ENCODE data around the gene EPN2.

The EPN2 gene

DNA sequence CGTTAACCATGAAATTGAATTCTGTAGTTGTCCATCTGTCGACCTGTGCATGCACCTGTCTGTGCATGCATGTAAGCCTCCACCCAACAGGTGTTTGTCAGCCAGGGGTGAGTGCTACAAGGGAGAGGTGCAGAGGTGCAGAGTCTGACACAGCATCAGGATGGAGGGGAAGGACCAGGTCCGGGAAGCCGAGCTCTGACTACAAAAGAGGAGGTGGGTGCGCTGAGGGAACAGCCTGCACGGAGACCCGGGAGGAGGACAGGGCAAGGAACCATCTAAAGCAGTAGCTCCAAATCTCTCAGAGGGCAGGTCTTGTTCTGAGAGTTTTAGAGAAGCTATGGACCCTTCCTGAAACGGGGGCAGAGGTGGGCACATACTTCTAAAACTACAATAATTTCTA is 71.2 kb downstream of the EPN2 start:
- Histone ChIP-seq H3K36me3 (replicated peaks) (peaks cover 24% of the 10 kb centered on the region), H3K9me3 (no peaks in the 10 kb centered on the region), H3K4me1 (no peaks in the 10 kb centered on the region; the same call in 1 of the 2 replicates), H3K27me3 (ENCODE audit: low read depth) (no peaks in the 10 kb centered on the region), H3K4me3 (no peak overlapping the region)
- in situ Hi-C loops (cut with MboI; ENCODE audit: low sequenced_read_pairs) = no loop called here
- no peak for DNase-seq (ENCODE audit: low spot score in 2 of 2)

DNA sequence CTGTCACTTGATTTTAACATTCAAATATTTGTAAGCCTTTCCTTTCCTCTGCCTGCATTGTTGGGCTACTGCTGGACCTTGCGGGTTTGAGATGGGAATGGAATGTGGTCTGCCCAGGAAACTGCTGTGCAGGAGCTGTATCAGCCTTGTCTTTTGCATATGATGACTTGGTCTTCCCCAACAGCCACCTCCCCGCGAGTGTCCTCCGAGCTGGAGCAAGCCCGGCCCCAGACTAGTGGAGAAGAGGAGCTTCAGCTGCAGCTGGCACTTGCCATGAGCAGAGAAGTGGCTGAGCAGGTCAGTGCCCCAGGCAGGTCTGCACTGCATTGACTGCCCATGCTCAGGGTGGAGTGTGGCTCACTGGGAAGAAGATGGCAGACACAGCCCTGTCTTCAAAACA is 72.5 kb downstream of the EPN2 start:
- DNase-seq (ENCODE audit: low spot score in 2 of 2) = no peak
- H3K4me3 ChIP-seq = no peak overlapping the region
- in situ Hi-C loops (cut with MboI; ENCODE audit: low sequenced_read_pairs) = no loop called here
- H3K4me1 ChIP-seq = no peaks in the 10 kb centered on the region; the same call in 1 of the 2 replicates
- H3K9me3 ChIP-seq = no peaks in the 10 kb centered on the region
- H3K27me3 ChIP-seq (ENCODE audit: low read depth) = no peaks in the 10 kb centered on the region
- H3K36me3 ChIP-seq (replicated peaks) = peaks cover 27% of the 10 kb centered on the region

DNA sequence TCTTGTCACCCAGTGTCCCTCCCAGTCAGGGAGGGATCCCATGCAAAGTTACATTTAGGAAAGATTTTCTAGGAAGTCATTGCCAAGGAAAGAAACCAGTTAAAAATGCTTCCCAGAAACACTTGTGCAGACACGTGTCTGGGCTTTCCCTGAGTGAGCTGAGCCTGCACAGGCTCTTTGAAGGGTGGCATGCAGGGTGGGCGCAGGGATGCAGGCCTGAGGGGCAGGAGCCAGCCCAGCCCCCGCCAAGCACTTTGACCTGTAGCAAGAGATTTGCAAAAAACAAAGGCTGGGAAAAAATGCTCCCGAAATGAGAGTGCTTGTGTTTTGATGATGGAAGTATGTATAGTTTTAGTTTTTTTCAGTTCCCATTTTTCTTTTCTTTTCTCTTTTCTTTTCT is 73.0 kb downstream of the EPN2 start:
- peaks cover 27% of the 10 kb centered on the region for H3K36me3 ChIP-seq (replicated peaks)
- no peaks in the 10 kb centered on the region; the same call in 1 of the 2 replicates for H3K4me1 ChIP-seq
- no peaks in the 10 kb centered on the region for H3K27me3 ChIP-seq (ENCODE audit: low read depth)

DNA sequence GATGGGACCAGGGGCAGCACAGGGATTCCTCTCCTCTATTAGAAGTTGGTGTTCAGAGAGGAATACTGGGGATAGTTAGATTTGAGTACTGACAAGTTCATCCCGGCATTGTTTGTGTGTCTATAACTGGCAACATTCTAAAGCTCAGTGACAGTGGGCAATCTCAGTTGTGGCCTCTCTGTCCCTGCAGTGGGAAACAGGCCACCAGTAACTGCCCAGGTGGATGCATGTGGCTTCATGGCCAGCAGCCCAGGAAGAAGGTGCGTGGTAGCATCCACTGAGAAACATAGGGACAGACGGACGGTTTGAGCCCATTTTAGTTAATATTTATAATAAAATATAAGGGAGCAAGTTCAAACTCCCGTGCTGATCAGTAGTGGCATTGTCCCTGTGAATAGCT is 73.8 kb downstream of the EPN2 start:
- in situ Hi-C loops (cut with MboI; ENCODE audit: low sequenced_read_pairs) = no loop called here
- Histone ChIP-seq H3K4me1 (no peaks in the 10 kb centered on the region; the same call in 1 of the 2 replicates), H3K27me3 (ENCODE audit: low read depth) (no peaks in the 10 kb centered on the region), H3K9me3 (no peaks in the 10 kb centered on the region), H3K4me3 (no peak overlapping the region), H3K36me3 (replicated peaks) (peaks cover 26% of the 10 kb centered on the region)
- no peak for DNase-seq (ENCODE audit: low spot score in 2 of 2)

More for the DNA sequence above, 73.0 kb downstream of the EPN2 start:
- no peak for DNase-seq (ENCODE audit: low spot score in 2 of 2)
- Histone ChIP-seq H3K4me3 (no peak overlapping the region), H3K9me3 (no peaks in the 10 kb centered on the region)
- in situ Hi-C loops (cut with MboI; ENCODE audit: low sequenced_read_pairs) = no loop called here

DNA sequence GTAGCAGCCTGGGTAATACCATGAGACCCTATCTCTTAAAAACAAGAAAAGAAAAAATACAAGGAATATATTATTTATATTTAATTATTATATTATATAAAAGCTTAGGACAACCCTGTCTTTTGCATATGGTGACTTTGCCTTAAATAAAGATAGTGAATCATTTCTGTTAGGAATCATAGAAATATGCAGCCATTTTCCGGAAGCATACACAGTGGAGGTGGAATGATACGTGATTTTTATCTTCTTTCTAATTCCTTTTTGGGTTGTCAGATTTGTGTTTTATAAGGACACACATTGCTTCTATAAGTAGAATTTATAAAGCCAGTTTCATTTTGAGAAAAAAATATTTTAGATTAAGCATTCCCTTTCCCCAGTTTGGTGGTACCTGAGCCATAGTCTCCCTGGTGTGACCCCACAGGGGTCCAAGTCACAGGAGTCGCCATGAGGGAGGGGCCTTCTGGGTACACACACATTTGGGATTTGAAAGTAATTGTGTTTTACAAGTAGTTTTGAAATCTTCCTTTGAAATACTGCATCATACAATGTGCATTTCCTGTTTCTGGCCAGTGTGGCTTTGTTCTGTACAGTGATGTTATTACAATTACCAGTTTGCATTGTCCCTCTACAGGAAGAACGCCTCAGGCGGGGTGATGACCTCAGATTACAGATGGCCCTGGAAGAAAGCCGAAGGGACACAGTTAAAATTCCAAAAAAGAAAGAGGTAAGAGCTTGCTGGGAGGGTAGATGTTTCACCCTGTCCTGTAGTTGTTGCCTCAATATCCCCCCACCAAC is 74.5 kb downstream of the EPN2 start:
- Histone ChIP-seq H3K9me3 (no peaks in the 10 kb centered on the region), H3K36me3 (replicated peaks) (peaks cover 20% of the 10 kb centered on the region), H3K27me3 (ENCODE audit: low read depth) (no peaks in the 10 kb centered on the region), H3K4me1 (peaks cover 1% of the 10 kb centered on the region), H3K4me3 (no peak overlapping the region)
- in situ Hi-C loops (cut with MboI; ENCODE audit: low sequenced_read_pairs) = no loop called here
- peak in 1 of 2 experiments; percentile 28 for DNase-seq (ENCODE audit: low spot score in 2 of 2)

DNA sequence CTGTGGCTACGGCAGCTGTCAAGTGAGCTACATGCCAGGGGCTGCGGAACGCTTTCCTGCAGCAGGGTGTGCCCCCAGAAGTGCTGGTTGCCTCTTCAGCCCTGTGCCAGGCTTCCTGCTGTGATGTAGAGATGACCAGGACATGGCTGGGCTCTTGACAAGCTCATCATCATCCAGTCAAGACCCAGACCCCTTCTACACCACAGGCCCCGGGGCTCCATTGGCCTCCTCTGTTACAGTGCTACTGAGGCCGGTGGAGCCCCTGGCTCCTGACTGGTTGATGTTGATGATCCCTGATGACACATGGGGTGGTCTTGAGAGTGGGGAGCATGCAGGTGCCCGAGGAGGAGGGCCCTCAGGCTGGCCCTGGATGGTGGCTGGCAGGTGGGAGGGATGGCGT is 75.2 kb downstream of the EPN2 start:
- H3K36me3 ChIP-seq (replicated peaks) = peaks cover 23% of the 10 kb centered on the region
- H3K4me1 ChIP-seq = peaks cover 6% of the 10 kb centered on the region
- no peak overlapping the region for H3K4me3 ChIP-seq
- DNase-seq (ENCODE audit: low spot score in 2 of 2) = no peak
- in situ Hi-C loops (cut with MboI; ENCODE audit: low sequenced_read_pairs) = no loop called here
- H3K27me3 ChIP-seq (ENCODE audit: low read depth) = no peaks in the 10 kb centered on the region
- H3K9me3 ChIP-seq = no peaks in the 10 kb centered on the region

DNA sequence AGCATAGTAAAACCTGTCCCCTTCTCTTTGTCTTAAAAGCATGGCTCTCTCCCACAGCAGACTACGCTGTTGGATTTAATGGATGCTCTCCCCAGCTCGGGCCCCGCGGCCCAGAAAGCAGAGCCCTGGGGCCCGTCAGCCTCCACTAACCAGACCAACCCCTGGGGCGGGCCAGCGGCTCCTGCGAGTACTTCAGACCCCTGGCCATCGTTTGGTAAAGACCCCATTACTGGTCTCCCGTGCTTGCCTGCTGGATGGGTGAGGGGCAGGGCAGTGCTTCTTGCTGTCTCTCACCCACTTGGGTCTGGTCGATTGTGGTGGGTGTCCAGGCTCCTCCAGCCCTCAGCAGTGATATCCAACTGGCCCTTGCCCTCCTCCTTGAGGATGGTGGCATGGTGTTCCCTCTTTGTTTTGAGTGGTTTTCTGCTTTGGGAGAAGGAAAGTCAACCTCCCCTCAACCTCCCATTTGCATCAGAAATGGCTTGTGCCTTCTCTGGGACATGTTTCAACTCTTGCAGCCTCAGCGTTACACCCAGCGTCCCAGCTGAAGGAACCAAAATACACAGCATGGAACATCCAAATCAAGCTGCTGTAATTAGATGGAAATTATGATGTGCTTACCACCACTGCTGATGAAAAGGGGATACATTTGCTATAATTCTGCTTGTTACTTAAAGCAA is 76.0 kb downstream of the EPN2 start:
- no peak for DNase-seq (ENCODE audit: low spot score in 2 of 2)
- no peaks in the 10 kb centered on the region for H3K27me3 ChIP-seq (ENCODE audit: low read depth)
- in situ Hi-C loops (cut with MboI; ENCODE audit: low sequenced_read_pairs) = no loop called here
- H3K4me1 ChIP-seq = peaks cover 9% of the 10 kb centered on the region
- no peaks in the 10 kb centered on the region for H3K9me3 ChIP-seq
- H3K36me3 ChIP-seq (replicated peaks) = peaks cover 23% of the 10 kb centered on the region
- H3K4me3 ChIP-seq = no peak overlapping the region

DNA sequence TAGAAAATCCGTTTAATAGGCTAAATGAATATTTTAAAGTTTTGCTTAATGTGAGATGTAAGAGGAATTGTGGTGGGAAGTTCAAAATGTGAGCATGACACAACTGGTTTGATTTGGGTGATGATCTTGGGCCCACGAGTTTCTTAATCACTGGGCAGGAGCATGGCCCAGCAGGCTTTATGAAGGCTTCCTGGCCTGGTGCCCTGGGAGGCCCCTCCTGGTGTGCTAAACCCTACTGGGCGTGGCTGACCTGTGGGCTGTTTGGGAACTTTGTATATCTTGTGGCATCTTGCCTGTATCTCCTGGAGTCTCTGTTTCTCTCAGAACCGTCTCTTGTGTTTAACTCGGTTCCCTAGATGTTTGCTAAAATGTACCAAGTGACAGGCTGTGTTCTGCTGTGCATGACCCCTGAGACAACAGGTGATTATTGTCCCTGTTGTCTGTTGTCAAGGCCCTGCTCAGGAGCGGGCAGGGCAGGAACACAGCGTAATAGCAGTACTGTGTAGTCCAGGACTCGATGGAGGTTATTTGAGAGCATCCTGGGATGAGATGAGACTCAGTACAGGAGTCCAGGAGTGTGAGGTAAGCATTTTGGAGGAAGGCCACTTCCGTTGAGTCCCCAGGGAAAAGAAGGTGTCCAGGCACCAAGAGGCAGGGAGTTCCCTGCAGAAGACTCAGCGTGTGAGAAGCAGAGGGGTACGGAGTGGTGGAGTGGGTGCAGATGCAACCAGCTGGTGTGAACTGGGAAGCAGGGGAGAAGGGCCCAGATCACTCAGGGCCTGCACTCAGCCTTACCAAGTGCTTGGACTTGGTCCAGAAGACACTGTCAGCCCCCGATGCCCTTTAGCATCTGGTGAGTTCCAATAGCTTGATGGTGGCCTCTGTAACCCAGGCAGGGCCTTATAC is 76.8 kb downstream of the EPN2 start:
- no peaks in the 10 kb centered on the region for H3K27me3 ChIP-seq (ENCODE audit: low read depth)
- no peak overlapping the region for H3K4me3 ChIP-seq
- peaks cover 23% of the 10 kb centered on the region for H3K36me3 ChIP-seq (replicated peaks)
- peaks cover 9% of the 10 kb centered on the region for H3K4me1 ChIP-seq
- H3K9me3 ChIP-seq = no peaks in the 10 kb centered on the region
- in situ Hi-C loops (cut with MboI; ENCODE audit: low sequenced_read_pairs) = no loop called here
- no peak for DNase-seq (ENCODE audit: low spot score in 2 of 2)

DNA sequence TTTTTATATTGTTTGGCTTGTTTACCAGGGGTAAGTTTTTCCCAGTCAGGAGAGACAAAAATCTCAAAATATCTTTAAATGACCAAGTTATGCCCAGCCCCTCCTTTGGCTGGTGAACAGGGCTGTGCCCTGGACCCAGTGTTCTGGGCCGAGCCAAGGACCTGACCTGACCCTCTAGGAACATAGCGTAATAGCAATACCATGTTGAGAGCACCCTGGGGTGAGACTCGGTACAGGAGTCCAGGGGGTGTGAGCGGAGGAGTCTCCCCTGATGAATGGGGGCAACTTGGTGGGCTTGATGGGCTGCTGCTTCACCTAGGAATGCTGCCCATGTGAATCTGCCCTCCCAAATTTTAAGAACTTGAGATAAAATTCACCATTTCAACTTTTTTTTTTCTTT is 77.9 kb downstream of the EPN2 start:
- Histone ChIP-seq H3K9me3 (no peaks in the 10 kb centered on the region), H3K36me3 (replicated peaks) (peaks cover 23% of the 10 kb centered on the region), H3K4me3 (no peak overlapping the region), H3K27me3 (ENCODE audit: low read depth) (no peaks in the 10 kb centered on the region), H3K4me1 (peaks cover 9% of the 10 kb centered on the region)
- DNase-seq (ENCODE audit: low spot score in 2 of 2) = no peak
- in situ Hi-C loops (cut with MboI; ENCODE audit: low sequenced_read_pairs) = no loop called here

DNA sequence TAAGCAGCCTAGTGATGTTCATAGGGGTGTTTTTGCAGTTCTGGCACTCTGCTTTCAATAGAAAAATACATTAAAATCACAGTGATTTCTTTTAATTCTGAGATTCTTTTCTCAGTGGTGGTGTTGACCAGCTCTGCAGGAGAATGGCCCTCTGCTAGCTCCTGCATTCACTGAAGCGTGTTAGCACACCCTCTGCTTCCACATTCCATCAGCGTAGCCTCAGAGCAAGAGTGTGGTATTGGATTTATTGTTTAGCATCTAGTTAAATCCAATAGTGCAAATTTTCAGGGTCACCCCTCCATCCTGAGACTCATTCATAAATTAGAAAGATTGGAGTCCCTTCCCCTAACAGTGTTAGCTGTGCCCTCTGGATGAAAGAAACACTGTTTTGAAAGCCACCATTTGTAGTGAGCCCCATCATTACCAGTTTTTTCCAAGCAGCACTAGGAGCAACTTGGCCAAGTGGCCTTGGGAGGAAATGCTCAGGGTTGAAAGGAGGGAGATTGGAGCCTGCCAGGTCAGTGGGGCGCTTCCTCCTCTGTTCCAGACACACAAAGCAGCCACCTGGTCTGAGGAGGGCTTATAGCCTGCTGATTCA is 79.7 kb downstream of the EPN2 start:
- in situ Hi-C loops (cut with MboI; ENCODE audit: low sequenced_read_pairs) = no loop called here
- peaks cover 9% of the 10 kb centered on the region for H3K4me1 ChIP-seq
- peaks cover 21% of the 10 kb centered on the region for H3K36me3 ChIP-seq (replicated peaks)
- H3K9me3 ChIP-seq = no peaks in the 10 kb centered on the region
- H3K4me3 ChIP-seq = no peak overlapping the region
- no peak for DNase-seq (ENCODE audit: low spot score in 2 of 2)
- no peaks in the 10 kb centered on the region for H3K27me3 ChIP-seq (ENCODE audit: low read depth)

DNA sequence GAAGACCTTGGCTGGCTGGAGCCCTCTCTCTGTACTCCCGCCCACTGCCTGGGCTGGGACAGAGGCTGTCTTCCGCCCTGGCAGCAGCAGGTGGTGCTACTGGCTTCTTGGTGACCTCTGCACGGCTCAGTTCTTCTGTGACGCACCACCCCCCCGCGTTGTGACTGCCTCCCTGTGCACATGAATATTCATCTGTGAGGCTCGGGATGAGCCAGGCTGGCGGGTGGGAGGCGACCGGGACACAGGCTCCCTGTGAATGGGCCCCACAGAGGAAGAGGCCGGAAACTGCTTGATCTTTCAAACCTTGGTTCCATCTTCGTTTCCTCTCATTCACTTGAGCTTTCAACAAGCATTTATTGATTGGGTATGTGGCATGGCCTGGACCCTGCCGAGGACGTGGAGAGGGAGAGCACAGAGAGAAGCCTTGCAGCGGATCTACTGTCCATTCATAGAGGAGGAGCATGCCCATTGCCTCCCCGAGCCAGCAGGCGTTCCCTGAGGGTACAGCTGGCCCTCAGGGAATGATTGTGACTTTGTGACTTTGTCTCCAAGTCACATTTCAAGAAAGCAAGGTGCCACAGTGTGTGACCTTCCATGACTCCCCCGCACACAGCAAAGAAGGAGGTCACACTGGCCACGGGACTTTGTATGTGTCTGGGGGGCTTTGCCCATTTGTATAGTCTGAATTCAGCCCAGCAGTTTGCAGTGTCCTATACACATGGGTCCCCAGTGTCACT is 80.4 kb downstream of the EPN2 start:
- peaks cover 15% of the 10 kb centered on the region for H3K36me3 ChIP-seq (replicated peaks)
- no peaks in the 10 kb centered on the region for H3K9me3 ChIP-seq
- H3K4me3 ChIP-seq = no peak overlapping the region
- peak; percentile 56 to 87 for DNase-seq (ENCODE audit: low spot score in 2 of 2)
- H3K27me3 ChIP-seq (ENCODE audit: low read depth) = no peaks in the 10 kb centered on the region
- in situ Hi-C loops (cut with MboI; ENCODE audit: low sequenced_read_pairs) = no loop called here
- H3K4me1 ChIP-seq = peaks cover 9% of the 10 kb centered on the region

DNA sequence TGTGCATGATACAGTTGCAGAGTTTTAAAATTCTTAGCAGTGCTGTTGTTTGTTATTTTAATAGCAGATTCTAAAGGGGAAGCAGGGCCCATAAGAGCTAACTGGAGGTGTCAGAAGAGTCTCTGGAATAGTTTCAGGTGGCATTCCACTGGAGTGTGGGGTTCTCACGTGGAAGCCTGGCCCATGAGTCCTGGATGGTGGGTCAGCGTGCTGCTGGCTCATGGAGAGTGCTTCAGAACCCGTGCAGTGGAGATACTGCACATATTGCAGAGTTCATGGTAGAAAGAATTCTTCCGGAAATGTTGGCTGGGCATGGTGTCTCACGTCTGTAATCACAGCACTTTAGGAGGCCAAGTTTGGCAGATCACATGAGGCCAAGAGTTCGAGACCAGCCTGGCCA is 81.4 kb downstream of the EPN2 start:
- in situ Hi-C loops (cut with MboI; ENCODE audit: low sequenced_read_pairs) = no loop called here
- no peak for DNase-seq (ENCODE audit: low spot score in 2 of 2)
- Histone ChIP-seq H3K36me3 (replicated peaks) (peaks cover 9% of the 10 kb centered on the region), H3K4me3 (no peak overlapping the region), H3K4me1 (peaks cover 9% of the 10 kb centered on the region), H3K9me3 (no peaks in the 10 kb centered on the region), H3K27me3 (ENCODE audit: low read depth) (no peaks in the 10 kb centered on the region)

Data from HAP-1 (cell line).